Psoas muscle (tissue), 8 donors: ENCODE results near the gene DUSP15. TPM values are rescaled to one million over a fixed set of nuclear protein-coding genes. Genes with fewer than 3 reads are reported as not detected.

ENCODE experiments used
- ATAC-seq, 4 donors: fragments of 200-7000 bp; cut with Tn5 transposase; one replicate each; pipeline ENCODE4 v1.9.1; 2020; ENCODE audit warnings: moderate library complexity in 3 of 4, mild to moderate bottlenecking in 2 of 4
- DNase-seq, 2 donors: peaks; one replicate each; pipeline ENCODE4 v3.0.0-alpha.2; 2020
- H3K27ac ChIP-seq: fragments of 200-600 bp; one replicate; pipeline ENCODE4 v1.8.0; 2022
- H3K27me3 ChIP-seq, 3 donors: fragments of 200-600 bp in 1 of 3; one replicate each; pipeline versions ENCODE4 v1.6.1 to v1.8.0; 2013 to 2022; ENCODE audit warnings: low read length in 2 of 3, mild to moderate bottlenecking in 2 of 3, moderate library complexity in 1 of 3; ENCODE audit not compliant: insufficient read depth in 3 of 3
- H3K36me3 ChIP-seq, 2 donors: fragments of 200-600 bp in 1 of 2; one replicate each; pipeline versions ENCODE4 v1.6.1 to v1.8.0; 2013 to 2022; ENCODE audit warnings: low read depth in 1 of 2, mild to moderate bottlenecking in 1 of 2, moderate library complexity in 1 of 2; ENCODE audit not compliant: insufficient read depth in 1 of 2
- H3K4me1 ChIP-seq: fragments of 200-600 bp; one replicate; pipeline ENCODE4 v1.8.0; 2022
- H3K4me3 ChIP-seq: fragments of 200-600 bp; one replicate; pipeline ENCODE4 v1.8.0; 2022; ENCODE audit warnings: mild to moderate bottlenecking
- H3K9me3 ChIP-seq: fragments of 200-600 bp; one replicate; pipeline ENCODE4 v1.8.0; 2022
- WGBS, 3 donors: extraction: QIAGEN DNeasy Blood & Tissue Kit; methylation state at CpG; one replicate each; pipeline versions ENCODE4 v1.1.6 to v1.1.7; 2013; 5-methylcytosine and 5-hydroxymethylcytosine counted together
- intact Hi-C, 2 donors: fragments of 100-400 bp; cut with DNase I; formaldehyde crosslinking; loops; one replicate each; pipeline versions ENCODE4 v1.11.0 to v1.14.2; 2022
- polyA plus RNA-seq, 3 donors: library from polyadenylated mRNA; stranded (reverse); fragments of 200-250 nt; gene quantifications; one replicate each; pipeline ENCODE4 v1.2.3, GENCODE V29; 2013
- total RNA-seq, 4 donors: library from RNA; stranded (reverse); fragmentation: NEBNext Ultra II Directional in 2 of 4; extraction: Animal tissue kit (Norgen Biotek cat#: 25700) in 2 of 4; gene quantifications; one replicate each; pipeline versions ENCODE4 v1.2.1 to v1.2.4, GENCODE V29; 2021 to 2023
- TF ChIP-seq, protein P1 (sequence below): fragments of 200-600 bp; IDR thresholded peaks from one replicate; pipeline ENCODE4 v1.8.0; 2022; ENCODE audit warnings: antibody characterized with exemption
- donor health status: healthy with polysubstance abuse.
- donor health status: DM: no; HTN: no; CAD: no; lungs with moderate emphysema.
- donor health status: Bipolar disorder and iron deficiency.
- donor health status: healthy.
- donor health status: DM: yes; HTN: yes; CAD: no.
- donor health status: DM: no; HTN: no; CAD: no.
- donor health status: DM: no; HTN: no; CAD: no.
- donor health status: DM: yes; HTN: yes; CAD: no.

DUSP15 gene
- total and polyA plus RNA-seq, 7 donors: 0.04 to 0.51 (median 0.20) TPM; not detected in 3

DNA sequence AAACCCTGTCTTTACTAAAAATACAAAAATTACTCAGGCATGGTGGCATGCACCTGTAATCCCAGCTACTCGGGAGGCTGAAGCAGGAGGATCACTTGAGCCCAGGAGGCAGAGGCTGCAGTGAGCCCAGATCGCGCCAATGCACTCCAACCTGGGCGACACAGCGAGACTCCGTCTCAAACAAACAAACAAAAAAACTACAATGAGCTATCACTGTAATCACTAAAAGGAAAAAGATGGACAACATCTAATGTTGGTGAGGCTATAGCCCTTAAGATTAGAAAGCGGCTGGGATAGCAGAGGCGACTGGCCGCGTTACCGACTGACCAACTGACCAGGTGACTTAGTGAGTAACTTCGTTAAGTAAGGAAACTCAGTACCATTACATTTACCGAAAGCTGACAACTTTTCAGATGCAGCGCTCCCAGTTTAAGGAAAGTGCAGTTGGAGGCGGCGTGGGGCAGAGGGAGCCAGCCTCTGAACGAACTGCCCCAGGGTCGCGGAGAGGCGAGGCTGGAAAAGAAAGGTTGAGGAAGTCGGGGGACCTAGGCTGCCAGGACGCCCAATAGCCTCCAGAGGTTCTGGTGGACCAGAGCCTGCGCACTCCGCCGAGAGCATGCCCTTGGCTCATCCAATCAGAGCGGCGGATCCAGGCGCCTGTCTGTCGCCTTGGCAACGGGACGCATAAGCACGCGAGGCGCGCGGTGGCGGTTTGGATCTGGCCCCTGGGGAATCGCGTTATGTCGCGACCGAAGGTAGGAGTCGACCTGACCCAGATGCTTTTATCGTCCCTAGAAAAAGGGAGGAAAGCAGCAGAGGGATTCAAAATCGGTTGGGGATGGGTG lies 9.0 kb upstream of the DUSP15 start:
- Histone ChIP-seq H3K4me3 (peak overlapping the region; percentile 61), H3K9me3 (no peaks in the 10 kb centered on the region), H3K27ac (no peak overlapping the region), H3K4me1 (no peaks in the 10 kb centered on the region), H3K36me3 (no peaks in the 10 kb centered on the region), H3K27me3 (no peaks in the 10 kb centered on the region)
- TF ChIP-seq, protein P1, sequence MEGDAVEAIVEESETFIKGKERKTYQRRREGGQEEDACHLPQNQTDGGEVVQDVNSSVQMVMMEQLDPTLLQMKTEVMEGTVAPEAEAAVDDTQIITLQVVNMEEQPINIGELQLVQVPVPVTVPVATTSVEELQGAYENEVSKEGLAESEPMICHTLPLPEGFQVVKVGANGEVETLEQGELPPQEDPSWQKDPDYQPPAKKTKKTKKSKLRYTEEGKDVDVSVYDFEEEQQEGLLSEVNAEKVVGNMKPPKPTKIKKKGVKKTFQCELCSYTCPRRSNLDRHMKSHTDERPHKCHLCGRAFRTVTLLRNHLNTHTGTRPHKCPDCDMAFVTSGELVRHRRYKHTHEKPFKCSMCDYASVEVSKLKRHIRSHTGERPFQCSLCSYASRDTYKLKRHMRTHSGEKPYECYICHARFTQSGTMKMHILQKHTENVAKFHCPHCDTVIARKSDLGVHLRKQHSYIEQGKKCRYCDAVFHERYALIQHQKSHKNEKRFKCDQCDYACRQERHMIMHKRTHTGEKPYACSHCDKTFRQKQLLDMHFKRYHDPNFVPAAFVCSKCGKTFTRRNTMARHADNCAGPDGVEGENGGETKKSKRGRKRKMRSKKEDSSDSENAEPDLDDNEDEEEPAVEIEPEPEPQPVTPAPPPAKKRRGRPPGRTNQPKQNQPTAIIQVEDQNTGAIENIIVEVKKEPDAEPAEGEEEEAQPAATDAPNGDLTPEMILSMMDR: peak; percentile 6
- ATAC-seq (peak; percentile 91 to 97 (median 94)), DNase-seq (peak; percentile 93 to 94)
- intact Hi-C loops: no loop called here
- WGBS, 3 donors: 7 to 10% (median 8%) methylated on average over 35 to 45 of the region's 45 CpGs

DNA sequence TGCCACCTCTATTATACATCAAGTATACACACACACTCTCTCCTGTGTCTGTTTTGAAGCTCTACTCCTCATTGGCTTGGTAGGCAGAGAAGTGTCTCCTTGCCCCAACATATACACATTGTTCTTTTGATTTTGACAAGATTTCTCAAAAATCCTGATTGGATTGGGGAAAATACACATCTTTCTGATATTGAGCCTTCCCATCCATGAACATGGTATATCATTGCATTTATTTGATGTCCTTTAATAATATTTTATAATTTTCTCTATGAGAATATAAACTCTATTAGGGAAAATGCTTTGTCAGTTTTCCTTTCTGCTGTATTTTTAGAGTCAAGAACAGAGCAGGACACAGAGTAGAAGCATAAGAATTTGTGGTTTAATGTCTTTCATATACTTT lies 7.4 kb upstream of the DUSP15 start:
- H3K27me3 ChIP-seq: no peaks in the 10 kb centered on the region
- TF ChIP-seq, protein P1: no peak
- no peak overlapping the region for H3K27ac ChIP-seq
- no peaks in the 10 kb centered on the region for H3K9me3 ChIP-seq
- ATAC-seq: no peak
- no peaks in the 10 kb centered on the region for H3K4me1 ChIP-seq
- DNase-seq: no peak
- intact Hi-C loops: no loop called here
- no peaks in the 10 kb centered on the region for H3K36me3 ChIP-seq
- H3K4me3 ChIP-seq: no peak overlapping the region

DNA sequence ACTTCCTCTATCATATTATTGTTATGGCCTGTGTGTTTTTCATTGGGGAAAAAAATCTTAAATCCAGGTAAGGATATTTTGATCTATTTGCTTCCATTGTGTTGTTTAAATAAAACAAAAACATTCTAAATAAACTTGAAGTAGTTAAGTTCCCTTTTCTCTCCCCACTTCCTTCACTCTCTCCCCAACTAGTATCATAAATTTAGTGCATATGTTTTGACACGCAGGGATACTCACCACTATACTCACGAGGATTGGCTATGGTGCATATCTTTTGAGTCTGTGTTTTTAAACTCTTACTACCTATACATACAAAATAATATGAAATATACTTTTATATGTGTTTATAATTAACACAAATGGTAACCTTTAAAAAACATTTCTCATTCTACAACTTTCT lies 5.3 kb upstream of the DUSP15 start:
- 72 to 77% (median 75%) methylated on average over 2 of the region's 2 CpGs for WGBS, 3 donors
- Histone ChIP-seq H3K36me3 (no peaks in the 10 kb centered on the region), H3K4me3 (no peak overlapping the region), H3K27ac (no peak overlapping the region), H3K4me1 (no peaks in the 10 kb centered on the region), H3K9me3 (no peaks in the 10 kb centered on the region), H3K27me3 (peaks cover 0 to 7% (median 1%) of the 10 kb centered on the region in 3 donors)
- intact Hi-C loops: no loop called here
- TF ChIP-seq, protein P1: no peak
- ATAC-seq (no peak), DNase-seq (no peak)

DNA sequence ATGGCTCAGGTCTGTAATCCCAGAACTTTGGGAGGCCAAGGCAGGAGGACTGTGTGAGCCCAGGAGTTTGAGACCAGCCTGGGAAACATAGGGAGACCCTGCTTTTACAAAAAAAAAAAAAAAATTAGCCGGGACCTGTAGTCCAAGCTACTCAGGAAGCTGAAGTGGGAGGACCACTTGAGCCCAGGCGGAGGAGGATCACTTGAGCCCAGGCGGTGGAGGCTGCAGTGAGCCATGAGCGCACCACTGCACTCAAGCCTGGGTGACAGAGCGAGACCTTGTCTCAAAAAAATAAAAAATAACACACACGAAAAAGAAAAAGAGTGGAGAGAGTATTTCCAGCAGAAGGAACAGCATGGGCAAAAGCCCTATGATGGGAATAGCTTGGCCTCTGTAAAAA lies 2.1 kb upstream of the DUSP15 start:
- intact Hi-C loops: no loop called here
- Histone ChIP-seq H3K36me3 (no peaks in the 10 kb centered on the region), H3K4me3 (no peak overlapping the region), H3K27ac (no peak overlapping the region), H3K9me3 (no peaks in the 10 kb centered on the region), H3K27me3 (peaks cover 0 to 34% (median 12%) of the 10 kb centered on the region in 3 donors), H3K4me1 (peaks cover 4% of the 10 kb centered on the region)
- DNase-seq (no peak), ATAC-seq (no peak)
- 82 to 89% (median 85%) methylated on average over 6 of the region's 6 CpGs for WGBS, 3 donors
- TF ChIP-seq, protein P1: no peak

DNA sequence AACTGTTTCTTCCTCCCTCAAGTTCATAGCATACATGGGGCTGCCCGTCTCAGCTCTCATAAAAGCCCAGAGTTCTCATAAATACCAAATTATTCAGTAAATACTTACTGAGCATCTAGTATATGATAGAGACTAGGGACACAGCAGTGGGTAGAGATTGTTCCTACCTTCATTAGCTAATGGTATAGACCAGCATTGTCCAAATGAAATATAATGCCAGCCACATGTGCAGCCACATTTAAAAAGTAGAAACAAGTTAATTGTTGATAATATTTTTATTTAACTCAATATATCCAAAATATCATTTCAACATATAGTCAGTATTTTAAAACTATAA lies 1.3 kb upstream of the DUSP15 start:
- Histone ChIP-seq H3K4me1 (peaks cover 4% of the 10 kb centered on the region), H3K4me3 (no peak overlapping the region), H3K27me3 (peaks cover 0 to 34% (median 12%) of the 10 kb centered on the region in 3 donors), H3K27ac (no peak overlapping the region), H3K9me3 (no peaks in the 10 kb centered on the region), H3K36me3 (no peaks in the 10 kb centered on the region)
- TF ChIP-seq, protein P1: no peak
- intact Hi-C loops: no loop called here
- DNase-seq: no peak
- ATAC-seq: no peak
- 92 to 100% (median 96%) methylated on average over 1 of the region's 1 CpG for WGBS, 3 donors
